EH (cell line): Measurements from ENCODE around the gene DLG2.
"Not testable (repeated sequence)": the region's sequence is repeated elsewhere in the genome, so short reads cannot be mapped to it uniquely, and the experiment has no call there.

Experiments used
- DNase-seq: peaks from one replicate; pipeline ENCODE4 v3.0.0-alpha.2; 2015; ENCODE audit warnings: low read depth

DLG2 gene

GRCh38 chr11:85444479-85444878 lies 182.7 kb downstream of the DLG2 start:
- no peak for DNase-seq

- no peak for DNase-seq
Measured at GRCh38 chr11:85440273-85440672, 186.9 kb downstream of the DLG2 start.

- DNase-seq = no peak
Measured at GRCh38 chr11:85438328-85438727, 188.8 kb downstream of the DLG2 start.

- no peak for DNase-seq
Measured at GRCh38 chr11:85431319-85431718, 195.8 kb downstream of the DLG2 start.

GRCh38 chr11:85423794-85424193 lies 203.3 kb downstream of the DLG2 start:
- DNase-seq = no peak

GRCh38 chr11:85423316-85423715 lies 203.8 kb downstream of the DLG2 start:
- DNase-seq = no peak

GRCh38 chr11:85414175-85414574 lies 213.0 kb downstream of the DLG2 start:
- DNase-seq = no peak

GRCh38 chr11:85407648-85408047 lies 219.5 kb downstream of the DLG2 start:
- DNase-seq = no peak

- no peak for DNase-seq
Measured at GRCh38 chr11:85406841-85407240, 220.3 kb downstream of the DLG2 start.

- no peak for DNase-seq
Measured at GRCh38 chr11:85406316-85406715, 220.8 kb downstream of the DLG2 start.

GRCh38 chr11:85395515-85396055 lies 231.6 kb downstream of the DLG2 start:
- DNase-seq = not testable (repeated sequence)

- DNase-seq = no peak
Measured at GRCh38 chr11:85394283-85394682, 232.9 kb downstream of the DLG2 start.

GRCh38 chr11:85391141-85391540 lies 236.0 kb downstream of the DLG2 start:
- no peak for DNase-seq

- DNase-seq = no peak
Measured at GRCh38 chr11:85385547-85385946, 241.6 kb downstream of the DLG2 start.

- no peak for DNase-seq
Measured at GRCh38 chr11:85385111-85385510, 242.0 kb downstream of the DLG2 start.

- no peak for DNase-seq
Measured at GRCh38 chr11:85379066-85379465, 248.1 kb downstream of the DLG2 start.

- DNase-seq = no peak
Measured at GRCh38 chr11:85377901-85378300, 249.2 kb downstream of the DLG2 start.

- DNase-seq = no peak
Measured at GRCh38 chr11:85359859-85360258, 267.3 kb downstream of the DLG2 start.

GRCh38 chr11:85355921-85356320 lies 271.2 kb downstream of the DLG2 start:
- no peak for DNase-seq

- not testable (repeated sequence) for DNase-seq
Measured at GRCh38 chr11:85349539-85349938, 277.6 kb downstream of the DLG2 start.

- no peak for DNase-seq
Measured at GRCh38 chr11:85348945-85349344, 278.2 kb downstream of the DLG2 start.

GRCh38 chr11:85347291-85347690 lies 279.9 kb downstream of the DLG2 start:
- no peak for DNase-seq

GRCh38 chr11:85346484-85346883 lies 280.7 kb downstream of the DLG2 start:
- no peak for DNase-seq

- not testable (repeated sequence) for DNase-seq
Measured at GRCh38 chr11:85340846-85341245, 286.3 kb downstream of the DLG2 start.

- DNase-seq = no peak
Measured at GRCh38 chr11:85318573-85318972, 308.6 kb downstream of the DLG2 start.
